Neuron (in vitro differentiated cells): ENCODE results near the gene ATAT1.
A peak's percentile ranks its signal among the peaks of the same experiment; 100 is the strongest.
"Not testable (repeated sequence)": the region's sequence is repeated elsewhere in the genome, so short reads cannot be mapped to it uniquely, and the experiment has no call there.

Source experiments
- H2AFZ ChIP-seq: one replicate; pipeline ENCODE4 v1.6.1; 2013; ENCODE audit warnings: low read depth, mild to moderate bottlenecking, inconsistent platforms, low read length, moderate library complexity
- H3K27me3 ChIP-seq: one replicate; pipeline ENCODE4 v1.6.1; 2013; ENCODE audit warnings: low read length; ENCODE audit not compliant: insufficient read depth
- H3K36me3 ChIP-seq: one replicate; pipeline ENCODE4 v1.6.1; 2013; ENCODE audit warnings: low read length; ENCODE audit not compliant: insufficient read depth
- H3K4me1 ChIP-seq: one replicate; pipeline ENCODE4 v1.6.1; 2013; ENCODE audit warnings: low read length; ENCODE audit not compliant: insufficient read depth
- H3K4me3 ChIP-seq: 2 replicates; pipeline ENCODE4 v1.5.1; 2013; ENCODE audit warnings: mild to moderate bottlenecking, low read length, moderate library complexity
- H3K9me3 ChIP-seq: one replicate; pipeline ENCODE4 v1.6.1; 2013; ENCODE audit warnings: low read length

Gene ATAT1

DNA sequence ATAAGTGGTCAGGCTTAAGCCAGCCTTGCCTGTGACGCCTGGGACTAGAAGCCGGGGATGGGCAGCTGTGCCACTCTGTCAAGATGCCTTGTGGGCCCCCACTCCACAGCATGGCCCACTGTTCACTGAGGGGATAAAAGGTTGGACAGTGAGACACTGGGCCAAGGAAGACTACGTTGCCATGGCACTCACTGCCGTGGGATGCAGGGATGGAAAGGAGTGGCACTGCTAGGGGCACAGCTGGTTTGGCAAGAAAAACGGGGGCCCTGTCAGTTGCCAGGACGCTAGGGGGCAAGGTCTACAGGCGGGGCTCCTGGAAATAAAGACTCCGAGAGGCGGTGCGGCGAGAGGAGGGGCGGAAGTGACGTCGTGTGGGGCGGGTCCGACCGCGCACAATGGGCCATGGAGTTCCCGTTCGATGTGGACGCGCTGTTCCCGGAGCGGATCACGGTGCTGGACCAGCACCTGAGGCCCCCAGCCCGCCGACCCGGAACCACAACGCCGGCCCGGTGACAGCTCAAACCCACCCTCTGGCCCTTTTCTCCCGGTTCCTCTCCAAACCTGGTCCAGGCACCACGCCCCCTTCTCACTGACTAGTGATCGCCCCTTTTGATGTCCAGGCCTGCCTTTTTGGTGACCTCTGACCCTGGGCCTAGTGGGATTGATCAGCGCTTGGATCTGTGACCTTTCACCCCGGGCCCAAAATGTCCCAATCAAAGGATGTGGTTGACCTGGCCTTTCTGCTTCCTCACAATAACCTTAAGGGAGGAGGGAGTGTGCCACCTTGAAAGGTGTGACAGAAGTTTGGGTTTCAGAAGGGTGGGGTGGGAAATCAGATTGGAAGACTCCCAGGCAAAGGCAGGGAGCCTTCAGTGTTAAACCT, at the start of gene ATAT1:
Gene ATAT1 (plus strand): TSS at position 391 of the 883 bp plus-strand sequence.
- H2AFZ ChIP-seq, result no peak within 1 kb of the TSS
- no peaks in the 10 kb centered on the region for H3K9me3 ChIP-seq
- H3K36me3 ChIP-seq, result peaks cover 63% of the 10 kb centered on the region
- H3K27me3 ChIP-seq, result no peaks in the 10 kb centered on the region
- H3K4me3 ChIP-seq, result peak within 1 kb of the TSS; percentile 83
- peaks cover 10% of the 10 kb centered on the region for H3K4me1 ChIP-seq

DNA sequence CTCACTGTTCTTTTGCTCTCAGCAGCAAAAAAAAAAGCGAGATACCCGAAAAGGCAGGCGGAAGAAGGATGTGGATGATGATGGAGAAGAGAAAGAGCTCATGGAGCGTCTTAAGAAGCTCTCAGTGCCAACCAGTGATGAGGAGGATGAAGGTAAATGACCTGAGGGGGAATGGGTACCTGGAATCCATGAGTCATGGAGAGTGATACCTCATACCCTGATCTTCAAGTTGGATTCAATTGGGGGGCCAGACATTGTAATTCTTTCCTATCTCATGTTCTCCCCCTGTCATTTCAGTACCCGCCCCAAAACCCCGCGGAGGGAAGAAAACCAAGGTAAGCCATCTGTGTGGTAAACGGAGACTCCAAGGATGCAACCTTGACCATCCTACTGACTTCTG, 48.6 kb upstream of the ATAT1 start:
- Histone ChIP-seq H3K36me3 (peaks cover 58% of the 10 kb centered on the region), H3K27me3 (no peaks in the 10 kb centered on the region), H3K9me3 (no peaks in the 10 kb centered on the region)

DNA sequence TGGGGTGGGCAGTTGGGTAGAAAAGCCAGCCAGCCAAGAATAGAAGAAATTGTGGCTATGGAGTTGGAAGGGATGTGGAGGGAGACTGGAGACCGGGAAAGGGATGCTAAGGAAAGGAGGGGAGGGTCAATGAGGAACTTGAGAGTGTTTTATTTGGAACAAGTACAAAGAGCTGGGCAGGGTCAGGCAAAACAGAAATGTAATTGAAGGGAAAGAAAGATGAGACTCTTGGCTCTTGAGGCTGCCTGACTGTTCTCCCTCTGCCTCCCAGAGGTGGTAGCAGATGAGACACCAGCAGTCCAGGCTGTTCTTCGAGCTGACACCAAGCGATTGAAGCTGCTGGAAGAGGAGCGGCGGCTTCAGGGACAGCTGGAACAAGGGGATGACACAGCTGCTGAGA, 42.8 kb upstream of the ATAT1 start:
- Histone ChIP-seq H2AFZ (no peak overlapping the region), H3K4me1 (no peaks in the 10 kb centered on the region), H3K4me3 (no peak overlapping the region), H3K36me3 (peaks cover 86% of the 10 kb centered on the region), H3K27me3 (no peaks in the 10 kb centered on the region), H3K9me3 (no peaks in the 10 kb centered on the region)

More for the DNA sequence above, 48.6 kb upstream of the ATAT1 start:
- no peak overlapping the region for H3K4me3 ChIP-seq
- peaks cover under 1% of the 10 kb centered on the region for H3K4me1 ChIP-seq
- no peak overlapping the region for H2AFZ ChIP-seq

DNA sequence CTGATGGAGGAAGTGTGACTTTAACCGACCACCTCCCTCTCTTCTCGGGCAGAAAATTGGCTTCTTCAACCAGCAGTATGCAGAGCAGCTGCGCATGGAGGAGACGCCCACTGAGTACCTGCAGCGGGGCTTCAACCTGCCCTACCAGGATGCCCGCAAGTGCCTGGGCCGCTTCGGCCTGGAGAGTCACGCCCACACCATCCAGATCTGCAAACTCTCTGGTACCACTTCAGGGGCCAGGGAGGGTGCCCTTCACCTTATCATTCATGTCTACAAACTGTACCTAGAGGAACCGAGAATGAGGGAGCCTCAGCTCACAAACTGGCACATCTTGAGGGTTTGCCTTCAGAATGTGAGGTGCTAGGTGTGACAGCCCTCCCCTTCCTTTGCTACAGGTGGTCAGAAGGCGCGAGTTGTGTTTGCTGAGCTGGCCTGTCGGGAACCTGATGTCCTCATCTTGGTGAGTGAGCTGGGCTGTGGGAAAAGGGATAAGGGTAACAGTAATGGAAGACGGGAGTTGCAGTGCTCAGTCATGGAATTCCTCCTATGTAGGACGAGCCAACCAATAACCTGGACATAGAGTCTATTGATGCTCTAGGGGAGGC, 36.8 kb upstream of the ATAT1 start:
- Histone ChIP-seq H3K9me3 (no peaks in the 10 kb centered on the region), H3K4me3 (no peak overlapping the region), H3K36me3 (peaks cover 87% of the 10 kb centered on the region), H3K4me1 (no peaks in the 10 kb centered on the region), H2AFZ (no peak overlapping the region), H3K27me3 (no peaks in the 10 kb centered on the region)

DNA sequence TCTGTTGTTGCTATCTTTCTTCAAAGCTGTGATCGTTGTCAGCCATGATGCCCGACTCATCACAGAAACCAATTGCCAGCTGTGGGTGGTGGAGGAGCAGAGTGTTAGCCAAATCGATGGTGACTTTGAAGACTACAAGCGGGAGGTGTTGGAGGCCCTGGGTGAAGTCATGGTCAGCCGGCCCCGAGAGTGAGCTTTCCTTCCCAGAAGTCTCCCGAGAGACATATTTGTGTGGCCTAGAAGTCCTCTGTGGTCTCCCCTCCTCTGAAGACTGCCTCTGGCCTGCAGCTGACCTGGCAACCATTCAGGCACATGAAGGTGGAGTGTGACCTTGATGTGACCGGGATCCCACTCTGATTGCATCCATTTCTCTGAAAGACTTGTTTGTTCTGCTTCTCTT, 36.2 kb upstream of the ATAT1 start:
- Histone ChIP-seq H3K36me3 (peaks cover 84% of the 10 kb centered on the region), H3K9me3 (no peaks in the 10 kb centered on the region)

DNA sequence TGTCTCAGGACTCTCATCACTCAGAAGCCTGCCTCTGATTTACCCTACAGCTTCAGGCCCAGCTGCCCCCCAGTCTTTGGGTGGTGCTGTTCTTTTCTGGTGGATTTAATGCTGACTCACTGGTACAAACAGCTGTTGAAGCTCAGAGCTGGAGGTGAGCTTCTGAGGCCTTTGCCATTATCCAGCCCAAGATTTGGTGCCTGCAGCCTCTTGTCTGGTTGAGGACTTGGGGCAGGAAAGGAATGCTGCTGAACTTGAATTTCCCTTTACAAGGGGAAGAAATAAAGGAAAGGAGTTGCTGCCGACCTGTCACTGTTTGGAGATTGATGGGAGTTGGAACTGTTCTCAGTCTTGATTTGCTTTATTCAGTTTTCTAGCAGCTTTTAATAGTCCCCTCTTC, 35.7 kb upstream of the ATAT1 start:
- H3K4me3 ChIP-seq, result no peak overlapping the region
- H3K9me3 ChIP-seq, result no peaks in the 10 kb centered on the region
- no peak overlapping the region for H2AFZ ChIP-seq
- no peaks in the 10 kb centered on the region for H3K4me1 ChIP-seq
- no peaks in the 10 kb centered on the region for H3K27me3 ChIP-seq
- peaks cover 79% of the 10 kb centered on the region for H3K36me3 ChIP-seq

More for the DNA sequence above, 36.2 kb upstream of the ATAT1 start:
- H3K4me1 ChIP-seq, result no peaks in the 10 kb centered on the region
- no peaks in the 10 kb centered on the region for H3K27me3 ChIP-seq
- no peak overlapping the region for H3K4me3 ChIP-seq
- H2AFZ ChIP-seq, result no peak overlapping the region

DNA sequence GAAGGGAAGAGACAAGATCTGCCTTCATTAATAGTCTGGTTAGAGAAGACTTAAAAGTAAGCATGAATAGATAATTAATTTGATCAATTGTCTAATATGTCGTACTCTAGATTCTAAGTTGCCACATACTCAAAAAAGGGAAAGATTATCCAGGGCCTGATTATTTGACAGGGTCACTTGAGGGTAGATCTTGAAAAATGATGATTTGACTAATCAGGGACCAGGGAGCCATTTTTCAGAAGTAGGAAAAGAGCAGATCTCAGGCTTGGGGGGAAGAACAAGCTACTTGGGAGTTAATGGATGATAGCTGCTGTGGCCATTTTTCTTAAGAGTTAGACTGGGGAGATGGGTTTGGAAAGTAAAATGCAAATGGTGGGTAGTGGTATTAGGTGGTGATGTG, 34.4 kb upstream of the ATAT1 start:
- no peak overlapping the region for H2AFZ ChIP-seq
- H3K4me1 ChIP-seq, result no peaks in the 10 kb centered on the region
- H3K27me3 ChIP-seq, result no peaks in the 10 kb centered on the region
- no peak overlapping the region for H3K4me3 ChIP-seq
- peaks cover 70% of the 10 kb centered on the region for H3K36me3 ChIP-seq
- H3K9me3 ChIP-seq, result no peaks in the 10 kb centered on the region

DNA sequence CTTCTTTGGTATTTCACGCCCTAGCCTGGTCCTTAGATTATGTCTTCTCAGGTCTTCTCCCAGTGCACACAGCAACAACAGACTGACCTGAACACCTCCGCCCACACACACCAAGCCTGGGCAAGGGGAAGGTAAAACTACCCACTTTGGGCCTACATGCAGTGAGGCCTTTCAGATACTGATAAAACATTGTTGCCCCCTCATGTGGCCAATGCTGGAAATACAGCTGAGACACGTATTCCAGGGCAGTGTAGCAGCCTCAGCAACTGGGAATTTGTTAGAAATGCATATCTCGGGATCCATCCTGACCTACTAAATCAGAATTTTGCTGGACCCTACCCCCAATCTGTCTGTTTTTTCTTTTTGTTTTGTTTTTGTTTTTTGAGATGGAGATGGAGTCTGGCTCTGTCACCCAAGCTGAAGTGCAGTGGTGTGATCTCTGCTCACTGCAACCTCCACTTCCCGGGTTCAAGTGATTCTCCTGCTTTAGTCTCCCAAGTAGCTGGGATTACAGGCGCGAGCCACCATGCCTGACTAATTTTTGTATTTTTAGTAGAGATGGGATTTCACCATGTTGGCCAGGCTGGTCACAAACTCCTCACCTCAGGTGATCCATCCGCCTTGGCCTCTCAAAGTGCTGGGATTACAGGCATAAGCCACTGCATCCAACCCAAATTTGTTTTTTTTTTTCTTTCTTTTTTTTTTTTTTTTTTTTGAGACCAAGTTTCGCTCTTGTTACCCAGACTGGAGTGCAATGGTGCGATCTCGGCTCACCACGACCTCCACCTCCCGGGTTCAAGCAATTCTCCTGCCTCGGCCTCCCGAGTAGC, 29.1 kb upstream of the ATAT1 start:
- H3K4me3 ChIP-seq, H2AFZ ChIP-seq, H3K9me3 ChIP-seq, H3K4me1 ChIP-seq, H3K27me3 ChIP-seq: not testable (repeated sequence)
- H3K36me3 ChIP-seq, result peaks cover 46% of the 10 kb centered on the region

DNA sequence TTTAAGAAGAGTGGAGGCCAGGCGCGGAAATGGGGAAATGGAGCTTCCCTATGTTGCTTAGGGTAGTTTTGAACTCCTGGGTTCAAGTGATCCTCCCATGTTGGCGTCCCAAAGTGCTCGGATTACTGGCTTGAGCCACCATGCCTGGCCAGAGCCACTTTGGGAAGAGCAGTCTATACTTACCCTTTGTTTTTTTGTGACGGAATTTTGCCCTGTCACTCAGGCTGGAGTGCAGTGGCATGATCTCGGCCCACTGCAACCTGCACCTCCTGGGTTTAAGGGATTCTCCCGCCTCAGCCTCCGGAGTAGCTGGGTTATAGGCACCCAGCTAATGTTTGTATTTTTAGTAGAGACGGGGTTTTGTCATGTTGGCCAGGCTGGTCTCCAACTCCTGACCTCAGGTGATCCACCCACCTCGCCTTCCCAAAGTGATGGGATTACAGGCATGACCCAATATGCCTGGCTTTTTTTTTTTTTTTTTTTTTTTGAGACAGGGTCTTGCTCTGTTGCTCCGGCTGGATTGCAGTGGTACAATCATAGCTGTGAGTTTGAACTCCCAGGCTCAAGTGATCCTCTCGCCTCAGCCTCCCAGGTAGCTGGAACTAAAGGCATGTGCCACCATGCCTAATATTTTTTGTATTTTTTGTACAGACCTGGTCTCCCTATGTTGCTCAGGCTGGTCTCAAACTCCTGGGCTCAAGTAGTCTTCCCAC, 27.6 kb upstream of the ATAT1 start:
- H3K4me1 ChIP-seq, result no peaks in the 10 kb centered on the region
- H3K4me3 ChIP-seq, result no peak overlapping the region
- peaks cover 49% of the 10 kb centered on the region for H3K36me3 ChIP-seq
- no peaks in the 10 kb centered on the region for H3K27me3 ChIP-seq
- no peak overlapping the region for H2AFZ ChIP-seq
- no peaks in the 10 kb centered on the region for H3K9me3 ChIP-seq

DNA sequence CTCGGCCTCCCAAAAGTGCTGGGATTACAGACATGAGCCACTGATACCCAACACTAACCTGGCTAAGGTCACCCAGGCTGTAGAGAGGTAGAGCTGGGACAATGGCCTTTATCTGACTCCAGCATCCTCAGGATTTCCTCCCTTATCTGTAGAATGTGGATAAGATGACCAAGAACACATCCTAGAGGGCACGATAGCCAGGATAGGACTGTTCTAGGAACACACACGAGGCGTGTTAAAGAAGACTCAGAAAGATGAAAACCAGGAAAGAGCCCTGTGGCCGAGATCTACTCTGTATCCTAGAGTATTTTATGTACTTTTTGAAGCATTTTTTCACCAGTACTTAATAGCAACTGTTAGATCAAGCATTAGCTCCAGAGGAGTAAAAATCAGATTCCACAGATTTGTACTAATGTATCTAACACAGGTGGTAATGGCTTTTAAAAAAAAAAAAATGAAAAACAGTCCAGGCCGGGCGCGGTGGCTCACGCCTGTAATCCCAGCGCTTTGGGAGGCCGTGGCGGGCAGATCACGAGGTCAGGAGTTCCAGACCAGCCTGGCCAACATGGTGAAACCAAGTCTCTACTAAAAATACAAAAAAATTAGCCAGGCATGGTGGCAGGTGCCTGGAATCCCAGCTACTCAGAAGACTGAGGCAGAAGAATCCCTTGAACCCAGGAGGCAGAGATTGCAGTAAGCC, 26.9 kb upstream of the ATAT1 start:
- Histone ChIP-seq H3K9me3 (no peaks in the 10 kb centered on the region), H3K27me3 (no peaks in the 10 kb centered on the region), H3K4me1 (no peaks in the 10 kb centered on the region), H2AFZ (no peak overlapping the region), H3K4me3 (no peak overlapping the region), H3K36me3 (peaks cover 51% of the 10 kb centered on the region)

DNA sequence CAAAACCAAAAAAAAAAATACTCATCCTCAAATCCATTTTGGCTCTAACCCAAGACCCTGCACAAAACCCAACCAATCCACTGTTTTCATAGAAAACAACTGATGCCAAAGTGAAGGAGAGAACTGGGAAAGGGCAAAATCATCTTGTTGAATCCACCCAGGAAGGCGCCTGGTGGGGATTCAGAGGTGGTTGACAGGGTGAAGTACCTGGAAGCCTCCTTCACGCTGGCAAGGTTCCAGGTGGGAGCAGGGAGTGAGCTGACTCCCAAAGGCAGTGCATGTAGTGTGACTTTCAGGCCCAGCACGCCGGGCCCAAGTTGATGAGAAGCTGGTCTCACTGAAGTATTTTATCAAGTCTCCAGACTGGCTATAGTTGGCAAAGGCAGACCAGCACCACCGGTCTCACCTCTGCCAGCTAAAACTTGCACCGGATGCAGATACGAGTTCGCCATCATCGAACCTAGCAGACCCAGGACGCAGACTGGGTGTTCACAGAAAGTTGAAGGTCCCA, 26.2 kb upstream of the ATAT1 start:
- Histone ChIP-seq H3K36me3 (peaks cover 53% of the 10 kb centered on the region), H3K4me1 (no peaks in the 10 kb centered on the region), H3K27me3 (no peaks in the 10 kb centered on the region), H2AFZ (no peak overlapping the region), H3K4me3 (no peak overlapping the region), H3K9me3 (no peaks in the 10 kb centered on the region)

DNA sequence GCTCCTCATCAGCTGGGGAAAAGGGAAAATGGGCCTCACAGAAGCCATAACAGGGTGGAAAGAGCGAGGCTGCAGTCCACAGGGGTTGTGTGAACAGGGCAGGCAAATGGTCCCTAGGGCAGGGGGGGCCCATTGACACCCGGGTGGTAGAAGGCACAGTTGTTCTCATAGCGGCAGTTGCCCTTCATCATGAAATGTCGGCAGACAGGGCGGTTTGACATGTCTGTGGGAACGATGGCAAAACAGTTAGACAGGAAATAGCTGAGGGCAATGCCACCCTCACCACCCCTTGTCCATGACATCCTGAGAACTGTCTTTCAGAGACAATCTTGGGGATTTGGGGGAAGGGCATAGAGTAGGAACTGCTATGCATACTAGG, 25.2 kb upstream of the ATAT1 start:
- Histone ChIP-seq H3K36me3 (peaks cover 61% of the 10 kb centered on the region), H3K4me3 (no peak overlapping the region), H3K4me1 (no peaks in the 10 kb centered on the region), H3K27me3 (no peaks in the 10 kb centered on the region), H2AFZ (no peak overlapping the region), H3K9me3 (no peaks in the 10 kb centered on the region)
